Stimulated activated CD4-positive, alpha-beta T cell treated with anti-CD3 and anti-CD28 coated beads, TNF-alpha, amount 100 ng/mL, for 4 hours (primary cell): ENCODE measurements around the gene WFDC1.

Experiments used
- DNase-seq, 3 experiments: peaks; one replicate each; pipeline ENCODE4 v3.0.0-alpha.2; 2020; ENCODE audit warnings: low read depth in 3 of 3

WFDC1 gene

GRCh38 chr16:84302111-84302954 is 7.7 kb downstream of the WFDC1 start:
- DNase-seq: no peak

DNA sequence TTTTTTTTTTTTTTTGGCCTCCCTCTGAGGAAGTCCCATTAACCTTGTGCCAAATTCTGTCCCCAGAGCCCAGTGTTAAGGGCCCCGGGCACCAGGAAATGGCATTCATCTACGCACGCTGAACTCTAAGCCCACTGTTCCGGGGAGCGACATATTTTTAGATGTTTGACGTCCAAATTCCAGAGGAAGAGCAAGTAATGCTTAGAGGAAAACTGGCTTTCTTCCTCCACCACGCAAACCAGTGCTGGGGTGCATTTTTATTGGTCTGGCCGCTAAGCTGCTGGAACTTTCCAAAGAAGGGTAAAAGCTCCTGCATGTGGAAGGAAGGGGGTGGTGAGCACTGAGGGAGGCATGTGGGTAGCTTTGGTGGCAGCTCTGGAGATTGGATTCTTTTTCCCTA is 8.3 kb downstream of the WFDC1 start:
- no peak for DNase-seq

- no peak for DNase-seq
Observed at GRCh38 chr16:84303516-84303915, 8.8 kb downstream of the WFDC1 start.

DNA sequence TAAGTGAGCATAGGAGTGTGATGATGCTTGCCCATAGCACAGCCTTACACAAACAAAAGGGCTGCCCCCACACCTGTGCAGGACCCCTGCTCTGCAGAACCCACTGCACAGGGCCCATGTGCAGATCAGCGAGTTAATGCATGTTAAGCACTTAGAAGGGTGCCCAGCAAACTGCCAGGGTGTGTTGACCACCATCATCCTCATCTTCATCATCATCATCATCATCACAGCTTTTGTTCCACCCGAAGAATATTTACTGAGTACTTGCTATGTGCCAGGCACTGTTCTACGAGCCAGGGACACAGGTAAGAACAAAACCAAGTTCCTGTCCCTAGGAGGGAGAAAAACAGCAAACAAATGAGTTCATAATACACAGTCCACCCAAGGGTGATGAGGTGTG is 11.9 kb downstream of the WFDC1 start:
- no peak for DNase-seq

DNA sequence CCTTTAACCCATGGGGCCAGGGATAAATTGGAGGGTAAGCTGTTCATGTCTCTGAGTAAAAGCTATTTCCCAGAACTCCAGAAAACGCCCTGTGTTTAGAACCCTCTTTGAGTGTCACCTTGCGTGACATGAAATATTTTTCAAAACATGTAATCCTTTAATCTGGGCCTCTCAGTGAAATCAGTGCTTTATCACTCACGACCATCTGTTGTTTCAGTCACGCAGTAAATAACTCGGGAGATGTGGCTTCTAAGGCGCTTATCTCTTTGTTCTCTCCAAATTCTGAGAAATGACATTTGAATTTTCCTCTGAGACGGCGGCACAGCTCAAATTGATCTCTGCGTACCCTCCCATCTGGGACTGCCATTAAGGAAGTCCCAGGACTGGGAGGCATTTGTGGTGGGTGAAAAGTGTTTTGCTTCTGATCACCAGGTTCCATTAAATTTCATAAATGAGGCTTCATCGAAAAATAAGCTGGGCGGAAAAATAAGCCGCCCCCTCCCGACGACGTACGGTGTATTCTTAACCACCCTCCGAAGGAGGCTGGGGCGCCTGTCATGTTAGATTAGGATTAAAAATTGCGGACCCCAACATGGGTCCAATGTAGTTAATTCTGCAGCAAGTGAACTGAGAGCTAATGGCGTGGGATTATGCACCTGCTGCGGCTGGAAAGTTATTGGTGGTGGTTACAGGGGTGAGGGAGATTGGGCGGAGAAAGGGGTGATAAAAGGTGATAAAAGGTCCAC is 12.7 kb downstream of the WFDC1 start:
- no peak for DNase-seq

GRCh38 chr16:84308120-84308519 is 13.4 kb downstream of the WFDC1 start:
- no peak for DNase-seq

DNA sequence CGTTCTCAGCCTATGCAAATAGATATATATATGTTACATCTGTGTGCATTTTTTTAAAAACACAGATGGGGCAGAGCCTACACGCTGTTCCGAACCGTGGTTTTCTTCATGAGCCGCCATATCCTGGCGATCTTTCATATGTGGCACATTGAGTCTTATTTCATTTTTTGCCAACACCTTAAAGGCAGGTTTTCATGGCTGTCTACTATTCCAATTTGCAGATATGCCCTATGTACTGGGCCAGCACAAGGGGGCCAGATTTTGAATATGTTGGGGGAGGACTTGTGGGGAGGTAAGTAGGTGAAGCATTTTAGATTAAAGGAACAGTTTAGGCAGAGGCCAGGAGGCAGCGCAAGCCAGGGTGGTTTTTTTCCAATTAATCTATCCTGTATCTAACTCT is 16.0 kb downstream of the WFDC1 start:
- no peak for DNase-seq

GRCh38 chr16:84312783-84313382 is 18.2 kb downstream of the WFDC1 start:
- no peak for DNase-seq

DNA sequence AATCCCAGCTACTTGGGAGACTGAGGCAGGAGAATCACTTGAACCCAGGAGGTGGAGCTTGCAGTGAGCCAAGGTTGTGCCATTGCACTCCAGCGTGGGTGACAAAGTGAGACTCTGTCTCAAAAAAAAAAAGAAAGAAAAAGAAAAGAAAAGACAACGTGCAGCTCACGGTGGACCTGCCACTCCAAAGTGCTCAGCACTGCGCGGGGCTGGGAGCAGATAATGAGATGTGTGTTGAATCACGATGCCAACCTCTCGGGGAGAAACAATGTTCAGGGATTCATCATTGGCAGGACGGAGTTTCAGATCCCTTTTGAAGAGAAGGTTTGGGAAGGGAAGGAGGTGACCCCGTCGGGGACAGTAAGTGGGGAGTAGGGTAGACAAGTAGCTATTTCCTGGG is 19.2 kb downstream of the WFDC1 start:
- no peak for DNase-seq

DNA sequence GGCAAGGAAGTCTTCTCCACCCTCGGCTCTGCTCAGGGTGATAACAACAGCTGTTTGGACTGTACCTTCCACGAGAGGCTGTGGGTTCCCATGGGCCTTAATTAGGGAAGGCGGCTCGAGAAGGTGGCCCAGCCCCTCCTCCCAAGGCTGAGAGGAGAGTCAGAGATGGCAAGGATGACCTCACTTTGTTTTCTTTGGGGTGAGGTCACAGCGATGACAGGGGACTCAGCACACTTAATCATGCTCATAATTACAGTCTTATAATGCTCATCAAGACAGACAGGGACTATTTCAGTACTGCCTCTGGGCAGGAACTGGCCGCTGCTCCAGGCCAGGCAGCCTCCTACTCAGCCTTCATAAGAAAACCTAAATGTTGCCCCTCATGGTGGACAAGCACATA is 19.7 kb downstream of the WFDC1 start:
- no peak for DNase-seq

DNA sequence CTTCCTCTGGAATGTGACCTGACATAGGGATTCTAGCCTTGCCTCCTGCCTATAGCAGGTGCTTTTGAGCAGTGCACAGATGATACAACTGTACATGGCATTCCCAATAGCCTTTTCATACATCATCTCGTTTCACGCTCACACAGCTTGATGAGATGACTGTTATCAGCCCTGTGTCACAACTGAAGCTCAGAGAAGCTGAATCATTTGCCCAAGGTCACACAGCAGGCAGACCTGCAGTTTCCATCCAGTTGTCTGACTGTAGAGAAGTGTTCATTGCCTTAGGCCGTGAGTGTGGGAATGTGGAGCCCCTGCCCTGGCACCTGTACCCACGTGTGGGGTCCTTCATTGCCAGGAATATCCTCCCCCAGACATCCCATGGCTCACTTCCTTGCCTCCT is 20.1 kb downstream of the WFDC1 start:
- DNase-seq: no peak

DNA sequence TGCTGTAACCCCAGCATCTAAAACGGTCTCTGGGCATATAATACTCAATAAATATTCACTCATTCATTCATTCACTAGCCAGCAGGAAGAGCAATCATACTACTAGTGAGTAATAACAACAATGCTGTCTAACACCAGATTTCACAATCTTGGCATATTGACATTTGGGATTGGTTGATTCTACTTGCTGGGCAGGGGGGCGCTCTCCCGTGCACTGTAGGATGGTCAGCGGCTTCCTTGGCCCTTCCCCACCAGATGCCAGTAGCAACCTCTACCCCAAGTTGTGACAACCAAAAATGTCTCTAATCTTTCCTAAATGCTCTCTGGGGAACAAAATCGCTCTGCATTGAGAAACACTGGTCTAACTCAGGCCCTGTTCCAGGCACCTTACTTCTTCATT is 20.7 kb downstream of the WFDC1 start:
- no peak for DNase-seq

DNA sequence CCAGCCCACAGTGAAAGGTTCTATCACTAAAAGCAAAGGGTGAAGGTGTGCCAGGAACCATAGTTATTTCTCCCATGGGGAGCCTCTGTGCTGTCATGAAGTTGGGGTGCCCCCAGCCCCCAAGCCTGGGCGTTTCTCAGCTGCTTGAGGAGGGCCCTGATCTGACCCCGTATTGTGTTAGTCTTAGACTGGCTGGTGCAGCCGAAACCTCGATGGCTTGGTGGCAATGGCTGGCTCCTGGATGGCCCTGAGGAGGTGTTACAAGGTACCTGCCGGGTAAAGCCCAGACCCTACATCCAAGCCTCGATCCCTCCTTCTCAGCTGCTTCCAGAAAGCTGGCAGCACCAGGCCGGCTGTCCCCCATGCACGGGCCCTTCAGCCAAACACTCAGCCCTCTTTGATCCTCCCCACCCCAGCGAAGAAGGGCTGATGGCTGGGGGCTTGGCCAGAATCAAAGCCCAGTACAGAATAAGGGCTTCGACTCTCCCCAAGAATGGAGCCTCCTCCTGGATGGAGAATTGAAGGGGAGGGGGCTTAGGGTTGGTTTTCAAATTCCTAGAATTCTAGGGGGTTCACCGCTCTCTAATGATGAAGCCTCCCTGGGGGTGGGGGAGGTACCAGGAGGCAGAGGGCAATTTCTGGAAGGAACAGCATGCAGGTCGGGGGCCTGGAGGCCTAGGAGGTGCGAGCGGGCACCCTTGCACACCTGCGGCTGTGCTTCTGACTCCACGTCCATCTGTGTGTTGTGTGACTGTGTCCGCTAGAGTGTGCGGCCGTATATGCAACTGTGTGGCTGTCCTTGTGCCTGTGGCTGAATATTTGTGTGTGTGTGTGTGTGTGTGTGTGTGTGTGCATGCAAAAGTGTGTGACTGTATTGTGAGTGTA is 23.7 kb downstream of the WFDC1 start:
- no peak for DNase-seq

- no peak for DNase-seq
Observed at GRCh38 chr16:84319146-84319760, 24.6 kb downstream of the WFDC1 start.

GRCh38 chr16:84320511-84320910 is 25.8 kb downstream of the WFDC1 start:
- no peak for DNase-seq

DNA sequence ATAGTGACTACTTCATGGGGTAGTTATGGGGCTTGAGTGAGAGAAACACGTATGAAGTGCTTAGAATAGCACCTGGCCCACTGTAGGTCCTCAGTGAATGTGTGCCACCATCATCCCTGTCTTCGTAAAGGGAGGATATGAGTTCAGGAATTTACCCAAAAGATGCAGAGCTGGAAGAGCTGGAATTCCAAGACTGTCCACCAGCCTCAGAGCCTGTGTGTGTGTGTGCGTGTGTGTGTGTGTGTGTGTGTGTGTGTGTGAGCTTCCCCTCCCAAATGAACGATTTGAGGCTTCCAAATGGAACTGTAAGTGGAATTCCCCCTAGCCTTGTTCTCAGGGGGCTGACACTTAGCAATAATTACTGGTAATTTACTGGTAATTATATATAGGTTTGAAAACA is 27.3 kb downstream of the WFDC1 start:
- no peak for DNase-seq

GRCh38 chr16:84322749-84323148 is 28.1 kb downstream of the WFDC1 start:
- DNase-seq: no peak

GRCh38 chr16:84323606-84324005 is 28.9 kb downstream of the WFDC1 start:
- no peak for DNase-seq

DNA sequence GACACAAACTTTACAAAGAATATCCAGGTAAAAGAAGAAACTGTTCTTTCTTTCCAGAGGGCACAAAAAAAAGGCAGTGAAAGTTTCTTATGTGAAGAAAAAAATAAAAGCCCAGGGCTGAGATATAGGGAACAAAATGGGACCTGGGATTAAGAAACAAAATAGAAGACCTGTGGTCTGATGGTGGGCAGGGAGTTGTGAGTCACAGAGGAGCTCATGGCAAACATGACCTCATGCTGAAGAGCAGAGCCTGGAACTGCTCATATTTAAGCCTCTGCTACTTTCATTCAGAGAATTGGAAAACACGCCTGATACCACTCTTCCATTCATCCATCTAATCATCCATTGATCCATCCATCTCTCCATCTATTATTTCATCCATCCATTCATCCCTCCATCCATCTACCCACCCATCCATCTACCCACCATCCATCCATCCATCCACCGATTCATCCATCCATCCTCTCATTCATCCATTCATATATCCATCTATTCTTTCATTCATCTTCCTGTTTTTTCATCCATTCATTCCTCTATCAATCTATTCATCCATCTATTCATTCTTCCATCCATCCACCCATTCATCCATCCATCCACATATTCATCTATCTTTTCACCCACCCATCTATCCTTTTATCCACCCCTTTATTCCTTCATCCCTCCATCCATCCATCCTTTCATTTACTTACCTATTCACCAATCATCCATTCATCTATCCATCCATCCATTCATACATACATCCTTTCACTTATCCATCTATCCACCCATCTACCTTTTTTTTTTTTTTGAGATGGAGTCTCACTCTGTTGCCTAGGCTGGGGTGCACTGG is 30.0 kb downstream of the WFDC1 start:
- no peak for DNase-seq

DNA sequence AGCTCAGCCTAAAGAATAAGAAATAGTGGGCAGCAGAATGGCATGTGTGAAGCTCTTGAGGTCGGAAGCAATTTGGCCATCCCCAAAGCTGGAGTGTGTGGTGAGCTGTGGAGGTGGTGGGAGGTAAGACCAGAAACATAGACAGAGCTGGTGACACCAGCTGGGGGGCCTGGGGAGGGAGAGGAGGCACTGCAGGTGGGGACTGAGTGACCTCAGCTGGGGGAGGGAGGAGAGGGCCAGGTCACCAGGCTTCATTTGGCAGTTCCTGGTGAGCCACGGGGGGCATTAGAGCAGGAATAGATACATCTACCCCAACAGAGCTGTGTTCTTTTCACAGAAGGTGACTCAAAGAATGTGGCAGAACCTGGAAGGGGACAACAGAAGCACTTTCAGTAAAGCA is 31.9 kb downstream of the WFDC1 start:
- no peak for DNase-seq
